K562 (cell line): ENCODE measurements around the gene PLCD1. TPM values are rescaled to one million over a fixed set of nuclear protein-coding genes. Genes with fewer than 3 reads are reported as not detected.

Experiments used
- ATAC-seq: fragments of 200-7000 bp; cut with Tn5 transposase; 3 replicates; pipeline ENCODE4 v1.9.1; 2020; ENCODE audit warnings: moderate library complexity
- BruUV-seq: library from RNA; stranded (reverse); fragments of 400-500 nt; replicated peaks from 2 replicates; lab custom pipeline; 2021; lab: Mats Ljungman, UMichigan
- CTCF ChIA-PET: fragments of 300-600 bp; formaldehyde crosslinking; extraction: SDS; loops from one replicate; lab custom pipeline; 2021; ENCODE audit warnings: low intra/inter-chr PET ratio; lab: Yijun Ruan, JAX
- POLR2A ChIA-PET: fragments of 300-600, 350-650 bp; sonication (Branson Sonifier 250); formaldehyde crosslinking; extraction: SDS; loops from one replicate; lab custom pipeline; 2021; ENCODE audit warnings: antibody characterized with exemption, inconsistent platforms; lab: Yijun Ruan, JAX
- DNase-seq, 4 experiments: peaks; one replicate each; pipeline versions ENCODE4 v3.0.0 to v3.0.0-alpha.2; 2011 to 2018; ENCODE audit warnings: low spot score in 3 of 4, mixed read lengths in 3 of 4; ENCODE audit errors: extremely low read depth in 1 of 4
- FAIRE-seq: peaks from 2 replicates; lab custom pipeline; 2011; peaks lifted over from hg19 to GRCh38; lab: Jason Lieb, UNC
- H2AFZ ChIP-seq: 2 replicates; pipeline ENCODE4 v1.6.0; 2011; ENCODE audit warnings: low read depth, low read length, control low read depth, inconsistent platforms
- H3K27ac ChIP-seq: fragments of 200-600 bp; 3 replicates; pipeline ENCODE4 v1.8.0; 2011; ENCODE audit warnings: low read depth, mild to moderate bottlenecking, control low read depth, inconsistent platforms, low read length, moderate library complexity, mixed read lengths; ENCODE audit errors: extremely low read depth
- H3K27me3 ChIP-seq, 2 experiments: fragments of 300-600 bp in 1 of 2; 2 replicates in 1 of 2; 3 replicates in 1 of 2; pipeline versions ENCODE4 v1.6.0 to v1.8.0; 2011; ENCODE audit warnings: inconsistent platforms in 2 of 2, low read length in 2 of 2, mild to moderate bottlenecking in 1 of 2, mixed read lengths in 1 of 2, moderate library complexity in 1 of 2; ENCODE audit not compliant: control insufficient read depth in 2 of 2, insufficient read depth in 2 of 2
- H3K36me3 ChIP-seq: fragments of 300-600 bp; 3 replicates; pipeline ENCODE4 v1.8.0; 2011; ENCODE audit warnings: mild to moderate bottlenecking, low read length, inconsistent platforms; ENCODE audit not compliant: control insufficient read depth, insufficient read depth
- H3K4me1 ChIP-seq, 2 experiments: fragments of 200-600 bp in 1 of 2; replicated peaks in 1 of 2; 2 replicates in 1 of 2; 3 replicates in 1 of 2; pipeline versions ENCODE4 v1.5.1 to v1.8.0; 2011; ENCODE audit warnings: inconsistent platforms in 2 of 2, low read length in 2 of 2, mild to moderate bottlenecking in 1 of 2, mixed read lengths in 1 of 2, moderate library complexity in 1 of 2; ENCODE audit not compliant: control insufficient read depth in 2 of 2, insufficient read depth in 2 of 2
- H3K4me2 ChIP-seq: 2 replicates; pipeline ENCODE4 v1.6.1; 2011; ENCODE audit warnings: low read length, control low read depth, inconsistent platforms, mixed read lengths; ENCODE audit not compliant: insufficient read depth
- H3K4me3 ChIP-seq: fragments of 200-600 bp; sonication (generic), shearing (Covaris generic); 2 replicates; pipeline ENCODE4 v1.5.1; 2016; ENCODE audit warnings: control low read depth, inconsistent platforms
- H3K79me2 ChIP-seq: fragments of 200-600 bp; 3 replicates; pipeline ENCODE4 v1.8.0; 2011; ENCODE audit warnings: low read length, inconsistent platforms; ENCODE audit not compliant: control insufficient read depth, insufficient read depth
- H3K9ac ChIP-seq, 2 experiments: 2 replicates each; pipeline versions ENCODE4 v1.6.0 to v1.6.1; 2011; ENCODE audit warnings: low read depth in 2 of 2, low read length in 2 of 2, control low read depth in 1 of 2, inconsistent platforms in 1 of 2, mild to moderate bottlenecking in 1 of 2, mixed read lengths in 1 of 2; ENCODE audit not compliant: insufficient read depth in 1 of 2
- H3K9me1 ChIP-seq: one replicate; pipeline ENCODE4 v1.6.0; 2011; ENCODE audit warnings: inconsistent platforms, mild to moderate bottlenecking, low read length, moderate library complexity; ENCODE audit not compliant: control insufficient read depth, insufficient read depth
- H3K9me3 ChIP-seq: replicated peaks from 2 replicates; pipeline ENCODE4 v1.5.1; 2011; ENCODE audit warnings: low read depth, low read length, inconsistent platforms; ENCODE audit not compliant: control insufficient read depth, insufficient read depth
- H4K20me1 ChIP-seq: replicated peaks from 2 replicates; pipeline ENCODE4 v1.6.1; 2011; ENCODE audit warnings: low read length, inconsistent platforms, mixed read lengths; ENCODE audit not compliant: control insufficient read depth, insufficient read depth
- ARID1B ChIP-seq: fragments of 450-650 bp; IDR thresholded peaks from 2 replicates; pipeline ENCODE4 v1.6.1; 2016; ENCODE audit warnings: antibody characterized with exemption, mild to moderate bottlenecking, inconsistent platforms
- CTCF ChIP-seq, 3 experiments: IDR thresholded peaks in 2 of 3; conservative IDR thresholded peaks in 1 of 3; 2 replicates each; pipeline ENCODE4 v1.5.1; 2011 to 2012; ENCODE audit warnings: low read length in 3 of 3, mild to moderate bottlenecking in 3 of 3, control low read depth in 2 of 3, improper control_type of control experiment in 1 of 3, inconsistent platforms in 1 of 3, low read depth in 1 of 3, mixed read lengths in 1 of 3, moderate library complexity in 1 of 3; ENCODE audit not compliant: insufficient read depth in 2 of 3
- HMBOX1 ChIP-seq: sonication (generic); IDR thresholded peaks from 2 replicates; pipeline ENCODE4 v1.6.1; 2016
- KLF6 ChIP-seq: fragments of 250-450 bp; sonication (Bioruptor Pico); IDR thresholded peaks from 2 replicates; pipeline ENCODE4 v1.4.0; 2020; ENCODE audit warnings: mild to moderate bottlenecking, moderate library complexity, borderline replicate concordance
- L3MBTL2 ChIP-seq: fragments of 450-650 bp; IDR thresholded peaks from 2 replicates; pipeline ENCODE4 v1.6.1; 2016; ENCODE audit warnings: mild to moderate bottlenecking, moderate library complexity
- MEIS2 ChIP-seq: fragments of 450-650 bp; IDR thresholded peaks from 2 replicates; pipeline ENCODE4 v1.6.1; 2014; ENCODE audit warnings: mild to moderate bottlenecking; ENCODE audit not compliant: partially characterized antibody
- PBX2 ChIP-seq, 2 experiments: IDR thresholded peaks in 1 of 2; conservative IDR thresholded peaks in 1 of 2; 2 replicates each; pipeline ENCODE4 v1.6.1; 2016; ENCODE audit warnings: low read depth in 2 of 2, mild to moderate bottlenecking in 1 of 2, missing compliant biosample characterization in 1 of 2, missing genetic modification characterization in 1 of 2, moderate library complexity in 1 of 2
- RAD21 ChIP-seq, 2 experiments: fragments of 250-450 bp in 1 of 2; fragments of 450-650 bp in 1 of 2; sonication (Bioruptor Pico) in 1 of 2; formaldehyde crosslinking in 1 of 2; IDR thresholded peaks in 1 of 2; conservative IDR thresholded peaks in 1 of 2; 2 replicates each; pipeline versions ENCODE4 v1.4.0 to v1.8.0; 2020 to 2022; ENCODE audit warnings: mild to moderate bottlenecking in 2 of 2, moderate library complexity in 1 of 2
- YY1 ChIP-seq, 3 experiments: IDR thresholded peaks; 2 replicates each; pipeline ENCODE4 v1.6.1; 2011; ENCODE audit warnings: low read length in 2 of 3, mild to moderate bottlenecking in 2 of 3, moderate library complexity in 2 of 3, borderline replicate concordance in 1 of 3, control low read depth in 1 of 3, low read depth in 1 of 3; ENCODE audit not compliant: insufficient read depth in 3 of 3, insufficient replicate concordance in 2 of 3, control insufficient read depth in 1 of 3, insufficient read length in 1 of 3; ENCODE audit errors: extremely low read depth in 1 of 3
- ZNF280B ChIP-seq: fragments of 250-450 bp; sonication (Bioruptor Pico); IDR thresholded peaks from 2 replicates; pipeline ENCODE4 v1.5.1; 2021; ENCODE audit warnings: mild to moderate bottlenecking
- ZNF695 ChIP-seq: fragments of 450-650 bp; formaldehyde crosslinking; IDR thresholded peaks from 2 replicates; pipeline ENCODE4 v1.4.0; 2020; ENCODE audit warnings: mild to moderate bottlenecking, moderate library complexity
- WGBS: fragments of 100-300 bp; shearing (Covaris generic); methylation state at CpG from one replicate; pipeline ENCODE4 v1.1.6; 2016; ENCODE audit warnings: low coverage, mixed read lengths; ENCODE audit not compliant: insufficient coverage; ENCODE audit errors: missing lambda C conversion rate; 5-methylcytosine and 5-hydroxymethylcytosine counted together
- in situ Hi-C: fragments of 300-500 bp; cut with MboI; formaldehyde crosslinking; loops from 4 replicates; pipeline ENCODE4 v1.15.0; 2018; ENCODE audit warnings: inconsistent platforms, mixed read lengths
- intact Hi-C: fragments of 100-400 bp; cut with micrococcal nuclease; formaldehyde crosslinking; loops from 2 replicates; pipeline ENCODE4 v1.14.2; 2022
- polyA plus RNA-seq, 8 experiments: library from polyadenylated mRNA; depleted of rRNA in 4 of 8; stranded (reverse) in 5 of 8; unstranded in 3 of 8; fragments of >200 nt; fragmentation: Nextera tagmentation in 2 of 8; fragmentation: Illumina TruSeq in 1 of 8; extraction: Ambion mirVana in 2 of 8; extraction: Trizol in 1 of 8; gene quantifications; 2 replicates each; pipeline versions ENCODE4 v1.2.1 to v1.2.3, GENCODE V29; 2011 to 2014; ENCODE audit warnings: inconsistent platforms in 1 of 8, missing spikeins in 1 of 8
- total RNA-seq, 7 experiments: library from RNA; depleted of rRNA in 6 of 7; stranded (reverse); fragments of >200 nt in 6 of 7; fragmentation: Illumina TruSeq in 2 of 7; extraction: Trizol in 2 of 7; gene quantifications; 2 replicates each; pipeline versions ENCODE4 v1.2.1 to v1.2.3, GENCODE V29; 2011 to 2021; ENCODE audit warnings: low replicate concordance in 1 of 7

Gene PLCD1
- total and polyA plus RNA-seq, 9 of the 15 experiments (the other 6 are each of a cell fraction or from before 2014, with no cell fraction given): 5.4 to 209 (median 116) TPM

GRCh38 chr3:37985637-37986320 lies 43.7 kb downstream of the PLCD1 start:
- Histone ChIP-seq H3K9me1 (no peaks in the 10 kb centered on the region), H3K4me1 (peaks cover 45% of the 10 kb centered on the region in 2 experiments), H4K20me1 (no peaks in the 10 kb centered on the region), H3K79me2 (no peaks in the 10 kb centered on the region), H3K9me3 (no peaks in the 10 kb centered on the region), H3K4me3 (no peak overlapping the region), H3K27me3 (no peaks in the 10 kb centered on the region), H2AFZ (peak overlapping the region; percentile 45), H3K36me3 (no peaks in the 10 kb centered on the region), H3K9ac (peak overlapping the region in 1 of 2 experiments; percentile 78; a peak in 1 of 4 replicates), H3K27ac (no peak overlapping the region; the same call in 2 of the 3 replicates), H3K4me2 (no peak overlapping the region)
- BruUV-seq: no TSS peak
- ATAC-seq (peak; percentile 4; the same call in 1 of the 3 replicates), DNase-seq (no peak), FAIRE-seq (no peak)
- intact Hi-C loops (no loop called here), in situ Hi-C loops (no loop called here)
- WGBS: 53% methylated on average over 8 of the region's 8 CpGs
- ChIA-PET CTCF (interaction anchor here (0.9 kb wide), 1 partner anchor 16 kb away, joined by 3 read pairs; no protein-coding TSS in a partner anchor), POLR2A (interaction anchor here (0.5 to 2.0 kb wide), 8 partner anchors 8 to 340 kb away, joined by 3 to 9 read pairs (median 4); no protein-coding TSS in a partner anchor)
- TF ChIP-seq KLF6 (CRISPR knock-in tag) (no peak), L3MBTL2 (no peak; the same call in 1 of the 2 replicates), CTCF (IDR thresholded peaks at IDR 0.05 in 2 of 3, conservative IDR thresholded peaks at IDR 0.05 in 1 of 3; ENCODE audit: insufficient read depth in 2 of 3, low read depth in 1 of 3, low read length in 3 of 3) (peak; percentile 32 to 41 (median 39); a peak in 5 of 6 replicates), RAD21 (CRISPR knock-in tag; conservative IDR thresholded peaks at IDR 0.05 in 1 of 2, IDR thresholded peaks at IDR 0.05 in 1 of 2) (peak in 1 of 2 experiments; percentile 5; a peak in 1 of 4 replicates), ZNF280B (CRISPR knock-in tag) (0 out of 2 replicates have a peak, but pooled peaks have one; percentile 10), ARID1B (no peak), HMBOX1 (no peak), YY1 (IDR thresholded peaks at IDR 0.05; ENCODE audit: borderline replicate concordance in 1 of 3, control insufficient read depth in 1 of 3, extremely low read depth in 1 of 3, insufficient read depth in 3 of 3, insufficient read length in 1 of 3, insufficient replicate concordance in 2 of 3, low read depth in 1 of 3, low read length in 2 of 3) (no peak), MEIS2 (peak; percentile 35), ZNF695 (no peak), PBX2 (CRISPR knock-in tag; IDR thresholded peaks at IDR 0.05; ENCODE audit: low read depth) (no peak), PBX2 (tag; conservative IDR thresholded peaks at IDR 0.05; ENCODE audit: low read depth) (0 out of 2 replicates have a peak, but pooled peaks have one; percentile 22)
